Sigmoid colon (tissue), 4 donors: ENCODE results near the gene CCDC70.

Source experiments
- CTCF ChIP-seq, 4 experiments: fragments of 450-650 bp in 3 of 4; fragments of 200-600 bp in 1 of 4; IDR thresholded peaks; one replicate each; pipeline ENCODE4 v1.5.1; 2016 to 2019; ENCODE audit warnings: antibody characterized with exemption in 4 of 4, mild to moderate bottlenecking in 3 of 4, moderate library complexity in 2 of 4
- EP300 ChIP-seq, 4 donors: sonication (generic); formaldehyde crosslinking; IDR thresholded peaks; one replicate each; pipeline ENCODE4 v1.6.1; 2017; ENCODE audit warnings: antibody characterized with exemption in 4 of 4
- POLR2A ChIP-seq, 2 donors: fragments of 450-650 bp; IDR thresholded peaks; one replicate each; pipeline ENCODE4 v1.6.1; 2016; ENCODE audit warnings: antibody characterized with exemption in 2 of 2, mild to moderate bottlenecking in 2 of 2, moderate library complexity in 2 of 2
- POLR2AphosphoS5 ChIP-seq, 4 donors: sonication (generic); formaldehyde crosslinking; IDR thresholded peaks; one replicate each; pipeline ENCODE4 v1.6.1; 2017; ENCODE audit warnings: antibody characterized with exemption in 4 of 4

GRCh38 chr13:51849145-51850101 lies 12.3 kb upstream of the CCDC70 start:
- TF ChIP-seq CTCF (IDR thresholded peaks at IDR 0.05) = peak in 2 of 4 experiments; percentile 15 to 17
- no peak for TF ChIP-seq POLR2A (IDR thresholded peaks at IDR 0.05)
- no peak for TF ChIP-seq POLR2AphosphoS5 (IDR thresholded peaks at IDR 0.05)
- TF ChIP-seq EP300 (IDR thresholded peaks at IDR 0.05) = no peak
